ENCODE measurements around the gene KLHL17.
A peak's percentile ranks its signal among the peaks of the same experiment; 100 is the strongest.

The KLHL17 gene

GRCh38 chr1:921011-921837 is 39.2 kb upstream of the KLHL17 start:
- Histone ChIP-seq H3K4me3 (ENCODE audit: low read depth, low read length) (peak overlapping the region; percentile 24), H3K4me1 (peaks cover 46% of the 10 kb centered on the region), H3K27me3 (no peaks in the 10 kb centered on the region; the same call in none of the 2 replicates), H3K36me3 (peaks cover 5% of the 10 kb centered on the region), H3K9me3 (no peaks in the 10 kb centered on the region)
- TF ChIP-seq, protein P1, sequence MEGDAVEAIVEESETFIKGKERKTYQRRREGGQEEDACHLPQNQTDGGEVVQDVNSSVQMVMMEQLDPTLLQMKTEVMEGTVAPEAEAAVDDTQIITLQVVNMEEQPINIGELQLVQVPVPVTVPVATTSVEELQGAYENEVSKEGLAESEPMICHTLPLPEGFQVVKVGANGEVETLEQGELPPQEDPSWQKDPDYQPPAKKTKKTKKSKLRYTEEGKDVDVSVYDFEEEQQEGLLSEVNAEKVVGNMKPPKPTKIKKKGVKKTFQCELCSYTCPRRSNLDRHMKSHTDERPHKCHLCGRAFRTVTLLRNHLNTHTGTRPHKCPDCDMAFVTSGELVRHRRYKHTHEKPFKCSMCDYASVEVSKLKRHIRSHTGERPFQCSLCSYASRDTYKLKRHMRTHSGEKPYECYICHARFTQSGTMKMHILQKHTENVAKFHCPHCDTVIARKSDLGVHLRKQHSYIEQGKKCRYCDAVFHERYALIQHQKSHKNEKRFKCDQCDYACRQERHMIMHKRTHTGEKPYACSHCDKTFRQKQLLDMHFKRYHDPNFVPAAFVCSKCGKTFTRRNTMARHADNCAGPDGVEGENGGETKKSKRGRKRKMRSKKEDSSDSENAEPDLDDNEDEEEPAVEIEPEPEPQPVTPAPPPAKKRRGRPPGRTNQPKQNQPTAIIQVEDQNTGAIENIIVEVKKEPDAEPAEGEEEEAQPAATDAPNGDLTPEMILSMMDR (IDR thresholded peaks at IDR 0.05; ENCODE audit: low read depth, low read length) = peak; percentile 52
- DNase-seq = peak; percentile 90

- TF ChIP-seq, protein P1 (IDR thresholded peaks at IDR 0.05; ENCODE audit: low read depth, low read length) = peak; percentile 19
- peak; percentile 87 for DNase-seq
- peak within 1 kb of the TSS; percentile 57 for H3K4me3 ChIP-seq (ENCODE audit: low read depth, low read length)
- peaks cover 31% of the 10 kb centered on the region for H3K4me1 ChIP-seq
- H3K36me3 ChIP-seq = peaks cover 5% of the 10 kb centered on the region
- no peaks in the 10 kb centered on the region; the same call in none of the 2 replicates for H3K27me3 ChIP-seq
- H3K9me3 ChIP-seq = no peaks in the 10 kb centered on the region
Observed at GRCh38 chr1:923131-923990, 37.0 kb upstream of the KLHL17 start, which contains the start of gene SAMD11. Gene SAMD11 (plus strand): TSS chr1:923923. CDS start chr1:924432, 509 bp downstream.

GRCh38 chr1:923991-924655 is 36.3 kb upstream of the KLHL17 start:
- peaks cover 25% of the 10 kb centered on the region for H3K4me1 ChIP-seq
- peaks cover 5% of the 10 kb centered on the region for H3K36me3 ChIP-seq
- H3K27me3 ChIP-seq = no peaks in the 10 kb centered on the region; the same call in none of the 2 replicates
- no peak for DNase-seq
- TF ChIP-seq, protein P1 (IDR thresholded peaks at IDR 0.05; ENCODE audit: low read depth, low read length) = no peak
- H3K9me3 ChIP-seq = no peaks in the 10 kb centered on the region
- peak overlapping the region; percentile 57 for H3K4me3 ChIP-seq (ENCODE audit: low read depth, low read length)

DNA sequence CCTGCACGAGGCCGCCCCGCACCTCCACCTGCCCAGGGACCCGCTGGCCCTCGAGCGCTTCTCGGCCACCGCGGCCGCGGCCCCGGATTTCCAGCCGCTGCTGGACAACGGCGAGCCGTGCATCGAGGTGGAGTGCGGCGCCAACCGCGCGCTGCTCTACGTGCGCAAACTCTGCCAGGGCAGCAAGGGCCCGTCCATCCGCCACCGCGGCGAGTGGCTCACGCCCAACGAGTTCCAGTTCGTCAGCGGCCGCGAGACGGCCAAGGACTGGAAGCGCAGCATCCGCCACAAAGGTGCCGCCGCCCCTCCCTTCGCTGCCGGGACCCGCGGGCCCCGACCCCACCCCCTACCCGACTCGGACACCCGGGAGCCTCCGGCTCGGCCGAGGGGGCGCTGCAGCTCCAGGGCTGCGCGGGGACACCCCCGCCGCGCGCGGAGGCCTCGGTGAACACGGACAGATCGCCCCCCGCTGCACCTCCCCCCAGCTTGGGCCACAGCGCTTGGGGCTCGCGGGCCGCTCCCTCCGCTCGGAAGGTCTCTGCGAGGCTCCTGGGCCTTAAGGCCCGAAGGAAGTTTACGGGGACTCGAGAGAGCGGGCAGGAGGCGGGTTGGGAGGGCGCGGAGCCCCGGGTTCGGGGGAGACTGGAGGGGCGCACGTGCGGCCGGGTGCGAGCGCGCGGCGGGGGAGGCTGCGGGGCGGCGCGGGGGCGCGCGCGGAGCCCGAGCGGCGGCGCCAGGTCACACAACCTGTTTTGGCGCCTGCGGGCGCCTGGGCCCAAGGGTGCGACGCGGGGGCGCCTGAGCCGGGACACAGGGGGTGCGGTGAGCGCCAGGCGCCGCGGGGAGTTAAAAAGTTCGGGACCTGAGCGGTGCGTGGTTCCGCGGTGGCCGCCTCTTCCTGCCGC is 35.5 kb upstream of the KLHL17 start:
- Histone ChIP-seq H3K4me3 (ENCODE audit: low read depth, low read length) (peak overlapping the region; percentile 57), H3K36me3 (peaks cover 5% of the 10 kb centered on the region), H3K27me3 (no peaks in the 10 kb centered on the region; the same call in none of the 2 replicates), H3K9me3 (no peaks in the 10 kb centered on the region), H3K4me1 (peaks cover 24% of the 10 kb centered on the region)
- TF ChIP-seq, protein P1 (IDR thresholded peaks at IDR 0.05; ENCODE audit: low read depth, low read length) = no peak
- DNase-seq = peak; percentile 75

Data from BE2C (cell line).